Caco-2 (cell line): ENCODE measurements around the gene CFAP92. TPM values are rescaled to one million over a fixed set of nuclear protein-coding genes. Genes with fewer than 3 reads are reported as not detected.
"Not testable (repeated sequence)": the region's sequence is repeated elsewhere in the genome, so short reads cannot be mapped to it uniquely, and the experiment has no call there.

ENCODE experiments used
- BruUV-seq: library from RNA; stranded (reverse); fragments of 400-500 nt; replicated peaks from 2 replicates; lab custom pipeline; 2021; lab: Mats Ljungman, UMichigan
- CTCF ChIA-PET: fragments of 300-600 bp; sonication (Branson Sonifier 250); formaldehyde crosslinking; loops from one replicate; lab custom pipeline; 2022; ENCODE audit warnings: antibody characterized with exemption; lab: Charles Lee
- POLR2A ChIA-PET: fragments of 300-600 bp; sonication (Branson Sonifier 250); formaldehyde crosslinking; loops from one replicate; lab custom pipeline; 2022; ENCODE audit warnings: antibody characterized with exemption; lab: Charles Lee
- DNase-seq, 2 experiments: peaks; one replicate each; pipeline versions ENCODE4 v3.0.0 to v3.0.0-alpha.2; 2020 to 2022
- H3K27me3 ChIP-seq: replicated peaks from 2 replicates; pipeline ENCODE4 v1.6.0; 2011; ENCODE audit warnings: low read length; ENCODE audit not compliant: control insufficient read depth, insufficient read depth
- H3K36me3 ChIP-seq: 2 replicates; pipeline ENCODE4 v1.5.1; 2011; ENCODE audit warnings: low read length; ENCODE audit not compliant: control insufficient read depth, insufficient read depth
- H3K4me1 ChIP-seq: fragments of 250-450 bp; sonication (Bioruptor Pico); 2 replicates; pipeline ENCODE4 v1.5.1; 2020; ENCODE audit warnings: mild to moderate bottlenecking
- H3K4me3 ChIP-seq: 2 replicates; pipeline ENCODE4 v1.5.1; 2011; ENCODE audit warnings: low read depth, mild to moderate bottlenecking, control low read depth, low read length
- H3K9me3 ChIP-seq: fragments of 250-450 bp; sonication (Bioruptor Pico); 2 replicates; pipeline ENCODE4 v1.5.1; 2020; ENCODE audit warnings: mild to moderate bottlenecking, moderate library complexity
- H3K27ac Mint-ChIP-seq: one replicate; pipeline ENCODE4 v1.8.0; 2022; ENCODE audit warnings: mixed read lengths; ENCODE audit not compliant: unreplicated experiment
- H3K27me3 Mint-ChIP-seq: one replicate; pipeline ENCODE4 v1.8.0; 2022; ENCODE audit warnings: mixed read lengths; ENCODE audit not compliant: insufficient read depth, unreplicated experiment
- H3K36me3 Mint-ChIP-seq: one replicate; pipeline ENCODE4 v1.8.0; 2022; ENCODE audit warnings: mild to moderate bottlenecking, mixed read lengths; ENCODE audit not compliant: insufficient read depth, unreplicated experiment
- H3K4me1 Mint-ChIP-seq: one replicate; pipeline ENCODE4 v1.8.0; 2022; ENCODE audit warnings: low read depth, mixed read lengths; ENCODE audit not compliant: unreplicated experiment
- H3K4me3 Mint-ChIP-seq: one replicate; pipeline ENCODE4 v1.8.0; 2022; ENCODE audit warnings: mild to moderate bottlenecking, moderate library complexity, mixed read lengths; ENCODE audit not compliant: unreplicated experiment
- H3K9me3 Mint-ChIP-seq: one replicate; pipeline ENCODE4 v1.8.0; 2022; ENCODE audit warnings: mixed read lengths; ENCODE audit not compliant: unreplicated experiment
- CTCF ChIP-seq, 2 experiments: fragments of 200-600 bp in 1 of 2; IDR thresholded peaks; 1 replicate in 1 of 2; 2 replicates in 1 of 2; pipeline versions ENCODE4 v1.5.1 to v1.8.0; 2011 to 2022; ENCODE audit warnings: antibody characterized with exemption in 1 of 2, control low read depth in 1 of 2, inconsistent platforms in 1 of 2, low read depth in 1 of 2, low read length in 1 of 2, mild to moderate bottlenecking in 1 of 2, moderate library complexity in 1 of 2; ENCODE audit not compliant: insufficient read depth in 1 of 2, severe bottlenecking in 1 of 2, unreplicated experiment in 1 of 2
- intact Hi-C: fragments of 100-400 bp; cut with micrococcal nuclease; formaldehyde crosslinking; loops from one replicate; pipeline ENCODE4 v1.10.0; 2022; ENCODE audit not compliant: unreplicated experiment
- total RNA-seq: library from RNA; stranded (reverse); gene quantifications from 2 replicates; pipeline ENCODE4 v1.2.3, GENCODE V29; 2022

CFAP92 gene
- total RNA-seq, 1 experiment from 2014 or later = 5.9 TPM

- intact Hi-C loops = no loop called here
- no peak for TF ChIP-seq CTCF (IDR thresholded peaks at IDR 0.05; ENCODE audit: insufficient read depth in 1 of 2, low read depth in 1 of 2, low read length in 1 of 2, severe bottlenecking in 1 of 2, unreplicated experiment in 1 of 2)
- H3K36me3 Mint-ChIP-seq = no peaks in the 10 kb centered on the region
- no peaks in the 10 kb centered on the region for H3K27me3 Mint-ChIP-seq
- no peak overlapping the region for H3K4me3 Mint-ChIP-seq
- ChIA-PET CTCF (no interaction called here), POLR2A (no interaction called here)
- no peaks in the 10 kb centered on the region for H3K9me3 Mint-ChIP-seq
- no peaks in the 10 kb centered on the region for H3K4me1 ChIP-seq
- no peaks in the 10 kb centered on the region for H3K9me3 ChIP-seq
- H3K27me3 ChIP-seq = no peaks in the 10 kb centered on the region
- BruUV-seq = no TSS peak
- no peak for DNase-seq
- no peak overlapping the region for H3K4me3 ChIP-seq
- no peak overlapping the region for H3K27ac Mint-ChIP-seq
- H3K36me3 ChIP-seq = no peaks in the 10 kb centered on the region
- no peaks in the 10 kb centered on the region for H3K4me1 Mint-ChIP-seq
Measured at GRCh38 chr3:128870347-128870746, 123.5 kb downstream of the CFAP92 start.

GRCh38 chr3:128867200-128868125 is 126.4 kb downstream of the CFAP92 start:
- BruUV-seq = no TSS peak
- Mint-ChIP-seq H3K27me3 (no peaks in the 10 kb centered on the region), H3K4me1 (no peaks in the 10 kb centered on the region), H3K27ac (no peak overlapping the region), H3K9me3 (no peaks in the 10 kb centered on the region), H3K36me3 (no peaks in the 10 kb centered on the region), H3K4me3 (no peak overlapping the region)
- ChIA-PET CTCF (interaction anchor here (0.6 kb wide), 1 partner anchor 379 kb away, joined by 4 read pairs; no protein-coding TSS in a partner anchor), POLR2A (no interaction called here)
- intact Hi-C loops = no loop called here
- no peaks in the 10 kb centered on the region for H3K4me1 ChIP-seq
- no peaks in the 10 kb centered on the region for H3K27me3 ChIP-seq
- no peak overlapping the region for H3K4me3 ChIP-seq
- DNase-seq = peak; percentile 24 to 50
- no peaks in the 10 kb centered on the region for H3K36me3 ChIP-seq
- no peak for TF ChIP-seq CTCF (IDR thresholded peaks at IDR 0.05; ENCODE audit: insufficient read depth in 1 of 2, low read depth in 1 of 2, low read length in 1 of 2, severe bottlenecking in 1 of 2, unreplicated experiment in 1 of 2)
- H3K9me3 ChIP-seq = no peaks in the 10 kb centered on the region

GRCh38 chr3:128864849-128865804 is 128.7 kb downstream of the CFAP92 start:
- intact Hi-C loops, H3K9me3 ChIP-seq, H3K4me3 Mint-ChIP-seq, H3K27ac Mint-ChIP-seq, H3K4me1 Mint-ChIP-seq, H3K36me3 Mint-ChIP-seq, BruUV-seq, POLR2A ChIA-PET, CTCF ChIA-PET, H3K27me3 ChIP-seq, H3K36me3 ChIP-seq, H3K4me1 ChIP-seq, DNase-seq, H3K27me3 Mint-ChIP-seq, H3K9me3 Mint-ChIP-seq, H3K4me3 ChIP-seq: not testable (repeated sequence)
